Stimulated activated CD8-positive, alpha-beta memory T cell treated with anti-CD3 and anti-CD28 coated beads, Interleukin-4, amount 100 ng/mL, for 24 hours (primary cell): ENCODE results near the gene PRL.

Source experiments
- DNase-seq: peaks from one replicate; pipeline ENCODE4 v3.0.0-alpha.2; 2020; ENCODE audit warnings: low read depth

Gene PRL

DNA sequence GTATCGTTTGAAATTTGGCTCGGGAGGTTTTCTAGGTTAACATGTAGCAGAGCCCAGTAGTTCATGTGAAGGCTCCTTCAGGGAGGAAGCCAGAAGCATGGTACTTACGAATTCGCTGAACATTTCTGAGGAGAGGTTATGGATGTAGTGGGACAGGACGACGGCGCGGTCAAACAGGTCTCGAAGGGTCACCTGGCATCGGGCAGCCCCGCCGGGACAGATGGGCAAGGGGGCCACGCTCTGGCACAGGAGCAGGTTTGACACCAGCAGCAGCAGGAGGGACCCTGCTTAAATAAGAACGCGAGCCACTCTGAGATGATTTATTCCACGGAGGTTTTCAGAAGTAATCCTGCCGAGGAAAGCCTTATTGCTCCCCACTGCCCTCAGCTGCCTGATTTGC lies 2.5 kb downstream of the PRL start:
- DNase-seq = no peak

- DNase-seq = no peak
Observed at GRCh38 chr6:22290045-22290444, 6.8 kb downstream of the PRL start.

- DNase-seq = no peak
Observed at GRCh38 chr6:22288721-22289120, 8.1 kb downstream of the PRL start.

- no peak for DNase-seq
Observed at GRCh38 chr6:22284666-22285065, 12.2 kb downstream of the PRL start.

GRCh38 chr6:22281341-22282085 lies 15.3 kb downstream of the PRL start:
- no peak for DNase-seq

GRCh38 chr6:22279427-22279826 lies 17.4 kb downstream of the PRL start:
- no peak for DNase-seq

- no peak for DNase-seq
Observed at GRCh38 chr6:22271081-22271480, 25.8 kb downstream of the PRL start.

DNA sequence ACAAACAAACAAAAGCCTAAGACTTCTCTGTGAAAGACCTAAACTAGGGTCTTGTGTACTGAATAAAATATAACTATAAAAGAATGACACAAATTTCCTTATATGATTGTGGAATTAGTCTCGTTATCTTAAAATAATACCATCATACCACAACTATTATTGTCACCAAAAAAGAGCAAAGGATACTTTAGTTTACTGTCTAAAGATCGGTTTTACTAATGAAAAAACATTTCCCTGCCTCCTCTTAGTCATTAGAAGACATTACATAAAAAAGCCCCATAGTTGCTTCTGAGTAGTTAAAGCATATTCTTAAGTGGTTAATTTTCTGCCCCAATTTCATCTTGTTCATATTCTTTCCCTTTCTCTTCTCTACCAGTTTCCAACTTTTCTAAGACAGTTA lies 33.1 kb downstream of the PRL start:
- DNase-seq = no peak

GRCh38 chr6:22254886-22255285 lies 42.0 kb downstream of the PRL start:
- no peak for DNase-seq

- no peak for DNase-seq
Observed at GRCh38 chr6:22253955-22254655, 42.7 kb downstream of the PRL start.

GRCh38 chr6:22251348-22251747 lies 45.5 kb downstream of the PRL start:
- DNase-seq = no peak

- no peak for DNase-seq
Observed at GRCh38 chr6:22250486-22250885, 46.4 kb downstream of the PRL start.

GRCh38 chr6:22249711-22250350 lies 47.0 kb downstream of the PRL start:
- no peak for DNase-seq

GRCh38 chr6:22248513-22249308 lies 48.1 kb downstream of the PRL start:
- no peak for DNase-seq

- DNase-seq = no peak
Observed at GRCh38 chr6:22247916-22248482, 48.8 kb downstream of the PRL start.

DNA sequence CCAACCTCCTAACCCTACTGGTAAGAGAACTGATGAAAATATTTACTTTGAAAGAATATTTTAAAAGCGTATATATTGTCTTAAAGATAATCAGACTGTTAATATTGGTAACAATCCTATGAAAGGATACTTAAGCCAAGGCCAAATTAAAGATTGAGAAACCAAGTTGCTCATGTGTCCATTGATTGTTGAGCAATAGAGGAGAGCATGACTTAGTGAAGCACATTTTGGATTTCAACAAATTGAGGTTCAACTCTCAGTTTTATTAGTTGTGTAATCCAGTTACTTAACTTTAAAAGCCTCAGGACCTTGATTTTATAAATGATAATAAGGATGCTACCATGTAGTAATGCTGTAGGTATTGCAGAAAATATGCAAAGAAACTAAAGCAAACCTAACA lies 56.8 kb downstream of the PRL start:
- no peak for DNase-seq

DNA sequence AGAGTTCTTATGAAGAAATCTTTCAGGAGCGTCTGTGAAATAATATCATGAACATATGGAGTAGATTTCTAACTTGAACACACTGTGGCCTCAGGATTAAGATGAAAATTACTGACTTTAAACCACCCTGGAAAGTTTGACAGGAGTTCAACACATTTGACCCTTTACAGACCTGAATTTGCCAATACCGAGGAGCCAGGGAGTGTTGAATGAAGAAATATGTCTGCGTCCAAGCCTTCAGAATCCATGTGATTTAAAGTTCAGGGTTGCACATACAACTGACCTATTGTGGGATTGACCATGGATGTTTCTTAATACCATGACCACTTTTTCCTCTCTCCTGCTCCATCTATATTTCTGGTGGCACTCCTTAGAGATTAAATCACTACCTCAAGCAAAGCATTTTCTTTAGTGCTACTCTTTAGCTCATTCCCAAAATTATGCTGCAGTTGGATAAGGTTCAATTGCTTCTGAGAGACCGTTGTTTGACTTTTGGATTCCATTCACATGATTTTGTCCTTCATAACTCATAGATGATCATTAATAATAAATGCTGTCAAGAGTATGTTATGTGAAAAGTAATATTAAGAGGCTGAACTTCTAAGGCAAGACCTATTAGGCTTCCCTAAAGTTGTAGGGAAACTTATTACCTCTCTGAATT lies 57.4 kb downstream of the PRL start:
- DNase-seq = no peak

DNA sequence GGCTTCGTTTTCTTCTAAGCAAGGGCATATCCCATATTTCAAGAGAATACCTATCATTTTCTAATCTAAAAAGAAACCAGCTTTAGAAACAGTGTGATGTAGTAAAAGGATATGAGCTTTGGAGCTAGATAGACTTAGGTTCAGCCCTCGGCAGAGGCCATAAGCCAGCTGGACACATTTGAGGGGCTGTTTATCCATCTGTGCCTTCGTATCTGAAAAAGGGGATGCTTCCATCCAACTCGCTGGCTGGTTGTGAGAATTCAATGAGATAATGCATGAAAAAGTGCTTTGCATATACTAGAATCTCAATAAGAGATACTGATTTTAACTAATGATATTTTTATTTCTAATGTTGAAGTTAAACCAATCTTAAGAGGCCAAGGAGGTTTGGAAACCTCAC lies 58.0 kb downstream of the PRL start:
- no peak for DNase-seq

- no peak for DNase-seq
Observed at GRCh38 chr6:22237526-22237925, 59.3 kb downstream of the PRL start.
